KMS-11 (cell line): ENCODE results near the gene SAMD9L.

ENCODE experiments used
- H2AFZ ChIP-seq: fragments of 200-600 bp; sonication (generic); 2 replicates; pipeline ENCODE4 v1.6.1; 2016; ENCODE audit warnings: antibody characterized with exemption, mixed run types, low read depth
- H3K27ac ChIP-seq: fragments of 200-600 bp; sonication (generic); 2 replicates; pipeline ENCODE4 v1.6.1; 2016; ENCODE audit warnings: mild to moderate bottlenecking, mixed run types
- H3K27me3 ChIP-seq: fragments of 200-600 bp; sonication (generic); 2 replicates; pipeline ENCODE4 v1.6.1; 2017; ENCODE audit warnings: mild to moderate bottlenecking, low read depth, mixed run types, moderate library complexity; ENCODE audit not compliant: insufficient read depth
- H3K36me3 ChIP-seq: fragments of 200-600 bp; sonication (generic); 2 replicates; pipeline ENCODE4 v1.6.1; 2017; ENCODE audit warnings: mild to moderate bottlenecking, mixed run types; ENCODE audit not compliant: insufficient read depth
- H3K4me1 ChIP-seq: fragments of 200-600 bp; sonication (generic); 2 replicates; pipeline ENCODE4 v1.6.1; 2016; ENCODE audit warnings: mild to moderate bottlenecking, low read depth, mixed run types; ENCODE audit not compliant: poor library complexity, severe bottlenecking
- H3K4me2 ChIP-seq: fragments of 200-600 bp; sonication (generic); 2 replicates; pipeline ENCODE4 v1.7.0; 2016; ENCODE audit warnings: mild to moderate bottlenecking, mixed run types
- H3K4me3 ChIP-seq: fragments of 200-600 bp; sonication (generic); IDR thresholded peaks from 2 replicates; pipeline ENCODE4 v1.6.1; 2017; ENCODE audit warnings: low read depth, low read length, mixed read lengths; ENCODE audit not compliant: insufficient read depth
- H3K79me2 ChIP-seq: fragments of 200-600 bp; sonication (generic); 2 replicates; pipeline ENCODE4 v1.6.1; 2016; ENCODE audit warnings: low read depth, mixed run types; ENCODE audit not compliant: insufficient read depth
- H3K9ac ChIP-seq: fragments of 200-600 bp; sonication (generic); 2 replicates; pipeline ENCODE4 v1.6.1; 2016; ENCODE audit warnings: mild to moderate bottlenecking, mixed run types
- H4K20me1 ChIP-seq: fragments of 200-600 bp; sonication (generic); 2 replicates; pipeline ENCODE4 v1.6.1; 2016; ENCODE audit warnings: mild to moderate bottlenecking, mixed run types; ENCODE audit not compliant: insufficient read depth
- CTCF ChIP-seq: fragments of 200-600 bp; sonication (generic); conservative IDR thresholded peaks from 2 replicates; pipeline ENCODE4 v1.6.1; 2017; ENCODE audit warnings: low read depth, mild to moderate bottlenecking, antibody characterized with exemption, low read length, moderate library complexity, mixed read lengths

SAMD9L gene

DNA sequence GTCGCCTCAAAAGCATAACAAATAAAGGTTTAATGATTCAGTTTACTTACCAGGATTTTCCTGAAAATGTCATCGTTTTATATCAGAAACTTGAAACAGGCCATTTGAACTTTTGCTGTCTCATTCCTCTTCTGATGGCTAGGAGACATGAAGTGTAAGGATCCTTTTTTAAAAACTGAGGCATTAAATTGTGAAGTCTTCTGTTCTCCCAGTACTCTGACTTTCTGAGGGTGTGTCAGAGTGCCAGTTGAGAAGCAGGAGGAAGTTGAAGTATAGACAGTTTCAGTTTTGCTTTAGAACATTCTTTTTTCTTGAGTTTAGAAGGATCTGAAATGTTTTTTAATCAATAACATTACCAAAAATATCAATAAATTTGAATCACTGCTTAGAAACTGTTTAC is at the start of gene SAMD9L:
TSS of gene SAMD9L (minus strand) at position 242 of the 400 bp plus-strand sequence. CDS start 12,414 bp downstream, outside the sequence.
- no peaks in the 10 kb centered on the region for H3K27me3 ChIP-seq
- peak within 1 kb of the TSS; percentile 74 for H3K4me3 ChIP-seq
- peaks cover 3% of the 10 kb centered on the region; the same call in 1 of the 2 replicates for H3K36me3 ChIP-seq
- peaks cover 27% of the 10 kb centered on the region for H3K4me1 ChIP-seq
- H3K4me2 ChIP-seq = peak within 1 kb of the TSS; percentile 66
- peak within 1 kb of the TSS; percentile 45 for H2AFZ ChIP-seq
- no peaks in the 10 kb centered on the region for H4K20me1 ChIP-seq
- H3K79me2 ChIP-seq = peaks cover 22% of the 10 kb centered on the region; the same call in 1 of the 2 replicates
- H3K9ac ChIP-seq = peak within 1 kb of the TSS; percentile 69
- TF ChIP-seq CTCF = no peak
- H3K27ac ChIP-seq = peak within 1 kb of the TSS; percentile 82

GRCh38 chr7:93196336-93196735 is 48.2 kb upstream of the SAMD9L start:
- no peaks in the 10 kb centered on the region for H3K27me3 ChIP-seq
- no peak for TF ChIP-seq CTCF
- H3K4me1 ChIP-seq = peaks cover 4% of the 10 kb centered on the region
- H3K4me3 ChIP-seq = no peak overlapping the region
- H3K79me2 ChIP-seq = no peaks in the 10 kb centered on the region
- H3K9ac ChIP-seq = no peak overlapping the region
- H3K27ac ChIP-seq = no peak overlapping the region
- no peak overlapping the region for H3K4me2 ChIP-seq
- H3K36me3 ChIP-seq = no peaks in the 10 kb centered on the region
- no peaks in the 10 kb centered on the region for H4K20me1 ChIP-seq
- no peak overlapping the region for H2AFZ ChIP-seq

- Histone ChIP-seq H3K79me2 (no peaks in the 10 kb centered on the region), H3K4me1 (peaks cover 4% of the 10 kb centered on the region), H3K9ac (no peak overlapping the region), H4K20me1 (no peaks in the 10 kb centered on the region), H2AFZ (no peak overlapping the region), H3K27ac (no peak overlapping the region), H3K27me3 (no peaks in the 10 kb centered on the region), H3K4me2 (no peak overlapping the region), H3K4me3 (no peak overlapping the region), H3K36me3 (no peaks in the 10 kb centered on the region)
- no peak for TF ChIP-seq CTCF
Observed at GRCh38 chr7:93194386-93194785, 46.2 kb upstream of the SAMD9L start.

DNA sequence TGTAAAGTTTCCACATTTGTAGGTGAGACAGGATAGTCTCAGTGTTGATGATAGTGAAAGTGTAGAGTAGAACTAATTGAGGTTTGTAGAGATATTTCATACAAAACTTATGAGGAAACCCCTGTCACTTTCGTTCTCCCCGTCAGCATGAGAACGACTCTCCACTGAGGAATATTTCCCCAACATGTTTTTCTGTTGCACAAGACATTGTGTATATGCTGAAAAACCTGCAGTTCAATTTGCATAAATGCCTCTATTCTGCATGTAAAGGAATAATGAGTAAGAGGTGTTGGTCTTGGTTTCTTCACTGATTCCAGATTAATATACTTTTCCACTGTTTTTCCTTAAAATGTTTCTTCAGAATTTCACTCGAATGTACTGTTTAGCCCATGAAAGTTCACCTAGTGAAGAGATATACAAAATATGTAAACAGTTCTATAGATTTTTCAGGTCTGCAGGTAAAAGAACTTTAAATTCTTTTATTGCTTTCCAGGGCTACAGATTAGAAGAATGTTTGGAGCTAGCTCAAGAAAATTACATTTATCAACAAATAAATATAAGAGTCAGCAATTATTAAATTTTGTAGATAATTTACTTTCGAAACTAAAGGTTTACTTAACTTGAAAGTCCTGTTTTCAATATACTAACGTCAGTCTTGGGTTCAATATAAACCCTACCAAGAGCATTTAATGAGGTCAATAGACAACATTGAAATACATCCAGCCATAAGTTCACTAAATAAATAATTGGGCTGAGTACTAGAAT is 40.9 kb upstream of the SAMD9L start:
- Histone ChIP-seq H2AFZ (no peak overlapping the region), H3K4me3 (no peak overlapping the region), H3K27ac (no peak overlapping the region), H3K79me2 (no peaks in the 10 kb centered on the region), H3K4me1 (no peaks in the 10 kb centered on the region), H3K4me2 (no peak overlapping the region), H3K9ac (no peak overlapping the region), H3K27me3 (no peaks in the 10 kb centered on the region), H4K20me1 (no peaks in the 10 kb centered on the region), H3K36me3 (no peaks in the 10 kb centered on the region)
- TF ChIP-seq CTCF = no peak
